ENCODE measurements around the gene ITPK1.
"Not testable (repeated sequence)": the region's sequence is repeated elsewhere in the genome, so short reads cannot be mapped to it uniquely, and the experiment has no call there.

Gene ITPK1

DNA sequence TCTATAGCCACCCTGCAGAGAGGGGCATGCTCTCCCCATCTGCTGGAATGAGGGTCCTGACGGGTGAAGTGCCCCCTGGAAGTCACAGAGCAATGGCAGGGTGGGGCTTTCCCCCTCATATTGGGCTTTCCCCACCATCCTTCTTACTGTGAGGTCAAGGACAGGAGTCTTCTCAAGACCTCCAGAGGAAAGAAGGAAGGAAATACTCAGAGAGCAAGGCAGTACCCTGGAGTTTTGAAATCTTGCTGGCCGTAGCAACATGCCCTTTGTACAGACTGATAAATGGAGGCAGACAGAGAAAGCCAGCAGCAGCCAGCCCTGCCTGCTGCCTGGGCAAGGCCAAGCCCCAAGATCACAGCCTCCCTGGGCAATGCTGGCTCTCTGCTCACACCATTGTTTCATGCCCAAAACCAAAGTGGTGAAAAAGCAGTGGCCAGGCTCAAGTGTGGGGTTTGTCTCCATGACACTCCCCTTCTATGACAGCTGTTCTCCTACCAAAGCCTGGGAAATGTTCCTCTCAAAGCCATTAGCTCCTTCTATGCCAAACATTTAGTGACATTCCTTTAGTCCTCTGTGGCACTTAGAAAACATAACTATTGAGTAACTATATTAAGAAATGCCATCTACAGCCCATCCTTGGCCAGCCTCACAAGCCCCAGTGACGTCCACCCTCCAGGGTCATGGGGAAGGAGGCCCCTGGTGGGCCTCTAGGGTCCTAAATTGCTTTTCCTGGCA is 13.2 kb upstream of the ITPK1 start:
- no peak for DNase-seq

DNA sequence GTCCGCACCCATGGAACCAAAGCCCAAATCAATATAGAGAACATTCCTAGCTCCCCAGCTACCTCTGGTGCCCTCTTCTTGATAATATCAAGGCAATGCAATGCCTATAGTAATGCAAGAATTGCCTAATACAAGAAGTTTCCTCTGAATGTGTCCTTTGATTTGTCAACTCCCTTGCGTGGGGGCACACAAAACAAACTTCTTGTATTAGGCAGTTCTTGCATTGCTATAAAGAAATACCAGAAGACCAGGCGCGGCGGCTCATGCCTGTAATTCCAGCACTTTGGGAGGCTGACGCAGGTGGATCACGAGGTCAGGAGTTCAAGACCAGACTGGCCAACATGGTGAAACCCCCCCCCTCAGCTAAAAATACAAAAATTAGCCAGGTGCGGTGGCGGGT is 10.4 kb upstream of the ITPK1 start:
- no peak for DNase-seq

DNA sequence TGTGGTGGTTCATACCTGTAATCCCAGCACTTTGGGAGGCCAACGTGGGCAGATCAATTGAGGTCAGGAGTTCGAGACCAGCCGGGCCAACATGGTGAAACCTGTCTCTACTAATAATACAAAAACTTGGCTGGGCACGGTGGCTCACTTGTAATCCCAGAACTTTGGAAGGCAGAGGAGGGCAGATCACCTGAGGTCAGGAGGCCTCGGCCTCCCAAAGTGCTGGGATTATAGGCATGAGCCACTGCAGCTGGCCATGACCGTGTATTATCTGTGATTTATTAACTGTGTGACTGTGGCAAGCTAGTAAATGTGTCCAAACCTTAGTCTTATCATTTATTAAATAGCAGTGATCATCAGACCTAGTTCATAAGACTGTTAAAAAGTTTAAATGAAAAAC is 7.1 kb upstream of the ITPK1 start:
- DNase-seq: no peak

DNA sequence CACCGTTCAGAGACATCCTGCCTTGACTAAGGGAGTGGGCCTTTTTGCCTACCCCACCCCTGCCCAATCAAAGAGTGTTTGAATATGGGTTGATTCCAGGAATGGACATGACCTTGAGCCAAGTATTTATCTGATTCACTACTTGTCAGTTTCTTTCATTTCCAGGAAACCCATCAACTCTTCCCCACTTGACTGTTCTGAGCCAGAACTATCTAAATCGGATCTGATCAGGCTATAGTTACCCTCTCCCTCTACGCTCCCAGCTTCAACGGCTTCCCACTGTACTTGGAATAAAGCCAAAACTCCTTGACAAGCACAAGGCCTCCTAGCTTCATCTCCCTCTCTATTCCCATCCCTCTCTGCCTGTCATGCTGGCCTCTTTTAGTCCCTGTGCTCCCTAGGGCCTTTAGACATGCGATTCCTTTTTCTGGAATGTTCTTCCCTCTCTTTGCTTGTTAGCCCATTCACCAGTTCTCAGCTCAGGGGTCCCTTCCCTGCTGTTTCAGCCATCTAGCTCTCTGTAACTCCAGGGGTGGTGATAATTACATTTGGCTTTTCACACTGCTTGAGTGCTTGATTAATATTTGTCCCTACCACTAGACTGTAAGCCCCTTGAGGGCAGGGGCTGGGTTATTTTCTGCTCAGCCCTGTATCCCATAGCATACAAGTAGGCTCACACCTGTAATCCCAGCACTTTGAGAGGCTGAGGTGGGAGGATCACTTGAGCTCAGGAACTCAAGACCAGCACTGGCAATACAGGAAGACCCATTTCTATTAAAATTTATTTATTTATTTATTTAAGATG is 5.5 kb upstream of the ITPK1 start:
- DNase-seq: no peak

DNA sequence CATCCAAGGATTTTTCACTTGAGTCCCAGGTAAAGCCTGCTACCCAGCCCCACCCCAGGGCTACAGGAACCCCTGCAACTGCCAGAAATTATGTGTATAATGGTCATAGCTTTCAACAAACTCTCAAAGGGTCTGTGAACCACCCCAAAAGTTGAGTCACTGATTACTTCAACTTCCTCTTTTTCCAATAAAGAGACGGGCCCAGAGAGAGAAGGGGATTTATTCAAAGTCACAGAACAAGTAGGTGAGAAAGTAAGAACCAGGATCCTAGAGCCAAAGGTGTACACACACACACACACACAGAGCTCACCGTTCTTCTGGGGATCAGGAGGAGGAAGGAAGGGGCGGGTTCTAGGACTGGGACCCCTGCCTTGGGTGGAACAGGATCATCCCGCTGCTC is 4.8 kb upstream of the ITPK1 start:
- no peak for DNase-seq

DNA sequence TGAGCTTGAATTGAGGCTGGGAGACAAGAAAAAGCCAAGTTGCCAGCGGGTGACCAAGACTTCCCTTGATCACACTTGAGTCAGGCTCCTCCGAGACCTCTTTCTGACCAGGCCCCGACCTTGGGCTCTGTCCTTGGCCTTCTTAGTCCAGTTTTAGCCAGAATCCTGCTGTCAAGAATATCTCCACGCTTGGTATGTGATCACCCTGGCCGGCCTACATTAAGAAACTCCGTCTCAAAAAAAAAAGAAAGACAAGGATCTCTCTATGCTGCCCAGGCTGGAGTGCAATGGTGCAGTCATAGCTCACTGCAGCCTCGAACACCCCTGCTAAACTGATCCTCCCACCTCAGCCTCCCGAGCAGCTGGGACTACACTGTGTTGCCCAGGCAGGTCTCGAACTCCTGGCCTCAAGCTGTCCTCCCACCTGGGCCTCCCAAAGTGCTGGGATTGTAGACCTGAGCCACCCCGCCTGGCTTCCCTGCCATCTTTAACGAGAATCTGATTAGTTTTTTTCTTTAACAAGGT is 1.0 kb upstream of the ITPK1 start:
- DNase-seq: no peak

- DNase-seq: peak; percentile 91
These were observed 480 bp downstream of the ITPK1 start for GRCh38 chr14:93115069-93115820.

DNA sequence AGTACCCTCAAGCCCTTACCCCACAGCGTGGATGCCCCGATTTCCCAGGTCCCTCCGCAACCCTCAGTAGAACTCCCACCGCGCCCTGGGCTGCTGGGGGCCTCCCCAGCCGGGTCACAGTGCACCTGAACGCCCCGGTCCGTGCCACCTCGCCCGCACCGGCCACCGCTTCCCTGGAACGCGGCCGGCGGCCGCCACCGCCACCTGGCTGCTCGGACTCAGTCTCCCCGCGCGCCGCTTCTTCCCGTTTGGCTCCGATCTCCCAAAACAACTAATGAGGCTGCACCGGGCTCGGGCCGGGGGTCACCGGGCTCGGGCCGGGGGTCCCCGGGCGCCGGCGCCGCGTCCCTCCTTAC is 1.0 kb downstream of the ITPK1 start:
- no peak for DNase-seq

- no peak for DNase-seq
These were observed 1.5 kb downstream of the ITPK1 start for GRCh38 chr14:93114068-93114710.

DNA sequence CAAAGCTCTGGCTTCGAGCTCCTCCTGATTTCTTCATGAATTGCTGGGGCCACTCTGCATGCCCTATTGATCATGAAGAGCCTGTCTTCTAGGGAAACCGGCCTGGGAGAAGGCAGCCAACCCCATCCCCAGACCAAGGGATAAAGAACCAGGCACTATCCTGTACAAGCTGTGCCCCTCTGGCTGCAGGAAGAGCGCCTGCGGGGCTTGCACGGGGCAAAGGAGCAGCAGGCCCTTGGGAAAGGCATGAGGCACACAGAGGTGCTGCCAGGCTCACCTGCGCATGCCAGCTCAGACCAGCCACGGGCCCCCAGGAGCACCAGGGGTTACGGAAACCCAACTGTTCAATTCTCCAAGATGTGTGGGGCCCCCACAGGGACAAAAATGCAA is 2.1 kb downstream of the ITPK1 start:
- no peak for DNase-seq

GRCh38 chr14:93112891-93113677 is 2.6 kb downstream of the ITPK1 start:
- DNase-seq: peak; percentile 73

DNA sequence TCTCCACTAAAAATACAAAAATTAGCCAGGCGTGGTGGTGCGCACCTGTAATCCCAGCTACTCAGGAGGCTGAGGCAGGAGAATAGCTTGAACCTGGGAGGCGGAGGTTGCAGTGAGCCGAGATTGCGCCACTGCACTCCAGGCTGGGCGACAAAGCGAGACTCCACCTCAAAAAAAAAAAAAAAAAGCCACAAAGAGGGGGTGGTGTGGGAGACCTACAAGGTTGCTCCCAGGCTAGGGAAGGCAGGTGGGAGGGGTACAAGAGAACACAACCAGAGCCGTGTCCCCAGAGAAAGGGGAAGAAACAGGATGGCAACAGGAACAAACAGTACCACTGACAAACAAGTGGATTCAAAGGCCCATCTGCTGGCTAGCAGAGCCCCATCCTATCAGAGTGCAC is 4.2 kb downstream of the ITPK1 start:
- DNase-seq: not testable (repeated sequence)

DNA sequence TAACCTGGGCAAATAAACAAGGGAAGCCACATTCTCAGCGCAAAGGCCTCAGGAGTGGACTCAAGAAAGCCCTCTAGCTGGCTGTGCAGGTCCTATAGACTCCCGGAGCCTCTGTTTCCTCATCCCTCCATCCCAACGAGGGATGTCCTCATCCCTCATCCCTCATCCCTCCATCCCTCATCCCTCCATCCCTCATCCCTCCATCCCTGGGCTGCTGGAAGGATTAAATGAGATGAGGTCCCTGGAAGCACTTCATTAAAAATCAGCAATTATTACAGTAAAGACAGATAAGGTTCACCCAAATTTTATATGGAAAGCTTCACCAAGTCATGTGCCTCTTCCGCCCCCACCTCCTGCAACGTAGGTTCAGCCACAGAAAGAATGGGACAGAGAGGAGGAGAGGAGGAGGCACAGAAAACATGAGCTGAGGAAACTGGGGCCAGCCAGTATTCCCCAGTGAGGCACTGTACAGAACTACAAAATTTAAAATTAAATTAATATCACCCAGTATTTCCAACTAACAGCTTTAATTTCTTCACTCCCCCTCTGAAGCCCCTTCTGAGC is 4.8 kb downstream of the ITPK1 start:
- no peak for DNase-seq

DNA sequence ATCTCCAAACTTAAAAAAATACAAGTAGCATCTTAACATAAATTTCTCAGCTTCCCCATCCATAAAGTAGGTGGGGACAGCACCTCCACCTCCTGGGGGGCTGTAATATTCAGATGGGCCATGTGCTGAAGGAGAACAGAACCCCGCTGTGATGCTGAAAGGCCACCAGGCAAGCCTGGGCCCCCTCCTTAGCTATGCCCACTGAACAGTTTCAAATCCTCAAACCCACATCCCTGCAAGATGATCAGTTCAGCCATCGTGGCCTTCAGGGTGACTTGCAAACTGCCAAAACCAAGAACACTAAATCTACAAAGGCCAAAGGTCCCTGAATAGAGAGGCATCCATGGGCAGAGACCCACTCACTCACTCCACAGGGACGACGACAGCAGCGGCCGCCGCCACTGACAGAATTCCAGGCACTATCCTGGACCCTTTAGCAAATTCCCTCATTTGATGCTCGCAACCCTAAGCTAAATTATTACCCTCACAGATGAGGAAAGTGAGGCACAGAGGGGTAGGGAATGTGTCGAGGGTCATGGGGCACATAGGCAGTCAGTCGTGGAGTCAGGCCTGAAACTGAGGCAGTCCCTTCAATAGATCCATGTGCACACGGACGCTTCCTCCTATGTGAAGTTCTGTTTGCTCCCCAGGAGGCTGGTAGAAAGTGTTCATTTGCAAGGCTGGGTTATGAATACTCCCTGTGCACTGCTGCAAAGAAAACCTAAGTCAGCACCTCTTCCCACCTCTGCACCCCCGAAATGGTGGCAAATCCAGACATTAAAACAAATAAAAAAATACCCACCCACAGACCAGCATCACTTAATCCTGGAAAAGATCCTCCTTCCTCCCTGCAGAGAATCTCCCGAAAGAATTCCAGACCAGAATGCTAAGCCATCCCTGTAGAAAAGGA is 5.9 kb downstream of the ITPK1 start:
- no peak for DNase-seq

DNA sequence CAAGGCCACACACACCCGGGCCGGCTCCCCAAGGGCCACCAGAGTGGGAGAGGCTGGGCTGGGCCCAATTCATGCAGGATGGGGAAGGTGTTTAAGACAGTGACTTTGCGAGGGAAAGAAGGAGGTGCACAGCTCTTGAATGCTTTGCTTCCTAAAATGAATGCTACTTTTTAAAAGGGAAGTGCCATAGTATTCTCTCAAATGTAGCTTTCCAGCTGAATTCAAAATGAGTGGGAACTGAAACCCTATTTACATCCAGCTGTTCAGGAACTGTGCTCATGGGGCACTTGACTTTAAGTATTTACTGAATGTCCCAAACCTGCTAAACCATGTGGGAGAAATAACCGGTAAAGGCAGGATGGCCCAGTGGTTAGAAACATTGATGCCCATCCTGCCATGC is 7.6 kb downstream of the ITPK1 start:
- no peak for DNase-seq

- DNase-seq: no peak
These were observed 8.3 kb downstream of the ITPK1 start for GRCh38 chr14:93107453-93107852.

- DNase-seq: no peak
These were observed 9.1 kb downstream of the ITPK1 start for GRCh38 chr14:93106541-93107156.

GRCh38 chr14:93105856-93106255 is 9.9 kb downstream of the ITPK1 start:
- DNase-seq: not testable (repeated sequence)

DNA sequence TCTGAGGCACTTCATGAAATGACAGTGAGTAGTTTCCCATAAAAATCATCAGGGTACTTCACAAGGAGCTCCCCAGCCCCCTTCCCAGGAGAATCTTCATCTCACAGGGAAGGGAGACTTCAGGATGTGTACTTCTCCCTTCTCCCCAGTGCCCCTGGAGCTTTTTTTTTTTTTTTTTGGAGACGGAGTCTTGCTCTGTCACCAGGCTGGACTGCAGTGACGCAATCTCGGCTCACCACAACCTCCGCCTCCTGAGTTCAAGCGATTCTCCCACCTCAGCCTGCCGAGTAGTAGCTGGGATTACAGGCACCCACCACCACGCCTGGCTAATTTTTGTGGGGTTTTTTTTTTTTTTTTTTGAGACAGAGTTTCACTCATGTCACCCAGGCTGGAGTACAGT is 10.4 kb downstream of the ITPK1 start:
- peak; percentile 69 for DNase-seq

- DNase-seq: no peak
These were observed 10.8 kb downstream of the ITPK1 start for GRCh38 chr14:93104961-93105360.
